Measurements from ENCODE around the gene ADPRHL1.
A peak's percentile ranks its signal among the peaks of the same experiment; 100 is the strongest.

ADPRHL1 gene

DNA sequence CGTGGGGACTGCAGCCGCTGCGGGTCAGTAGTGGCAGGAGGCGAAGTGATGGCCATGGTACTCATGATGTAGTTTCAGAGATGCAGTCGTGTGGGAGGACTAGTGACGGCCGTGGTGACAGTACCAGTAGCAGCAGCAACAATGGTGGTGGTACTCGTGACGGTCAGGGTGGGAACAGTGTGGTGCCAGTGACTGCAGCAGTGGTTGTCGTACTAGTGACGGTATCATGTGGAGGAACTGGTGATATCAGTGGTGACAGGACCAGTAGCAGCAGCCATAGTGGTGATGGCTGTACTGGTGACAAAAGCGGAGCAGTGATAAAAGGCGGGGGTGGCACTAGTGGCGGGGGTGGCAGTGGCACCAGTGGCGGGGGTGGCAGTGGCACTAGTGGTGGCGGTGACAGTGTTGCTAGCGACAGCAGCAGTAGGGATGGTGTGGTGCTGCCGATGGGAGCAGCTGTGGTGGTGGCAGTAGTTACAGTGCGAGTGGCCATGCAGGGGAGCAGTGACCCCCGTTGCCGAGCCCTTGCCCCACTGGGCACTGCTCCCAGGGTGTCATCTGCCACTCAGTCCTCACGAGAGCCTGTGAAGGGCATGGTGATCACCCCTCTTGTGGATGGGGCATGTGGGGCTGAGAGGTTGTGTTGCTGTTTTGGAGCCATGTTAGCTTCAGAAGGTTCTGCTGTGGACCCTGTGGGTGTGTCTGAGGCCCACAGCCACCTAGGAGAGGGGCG lies 22.7 kb downstream of the ADPRHL1 start:
- DNase-seq = no peak

DNA sequence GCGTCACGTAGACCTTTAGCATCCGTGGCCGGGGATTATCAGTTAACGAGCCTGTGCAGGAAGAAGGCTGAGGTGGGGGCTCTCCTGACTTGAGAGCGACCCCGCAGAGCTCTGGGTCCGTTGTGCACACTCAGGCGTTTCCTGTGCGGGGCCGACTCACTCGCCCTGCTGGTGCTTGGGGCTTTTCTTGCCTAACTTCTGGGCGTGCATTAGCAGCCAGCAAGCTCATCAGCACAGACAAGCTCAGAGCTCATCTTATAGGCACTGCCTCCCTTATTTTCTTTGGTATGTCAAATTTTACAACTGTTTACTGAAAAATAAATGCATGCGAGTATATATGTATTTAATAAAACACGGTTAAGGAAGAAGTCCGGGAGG lies 23.7 kb downstream of the ADPRHL1 start:
- DNase-seq = no peak

DNA sequence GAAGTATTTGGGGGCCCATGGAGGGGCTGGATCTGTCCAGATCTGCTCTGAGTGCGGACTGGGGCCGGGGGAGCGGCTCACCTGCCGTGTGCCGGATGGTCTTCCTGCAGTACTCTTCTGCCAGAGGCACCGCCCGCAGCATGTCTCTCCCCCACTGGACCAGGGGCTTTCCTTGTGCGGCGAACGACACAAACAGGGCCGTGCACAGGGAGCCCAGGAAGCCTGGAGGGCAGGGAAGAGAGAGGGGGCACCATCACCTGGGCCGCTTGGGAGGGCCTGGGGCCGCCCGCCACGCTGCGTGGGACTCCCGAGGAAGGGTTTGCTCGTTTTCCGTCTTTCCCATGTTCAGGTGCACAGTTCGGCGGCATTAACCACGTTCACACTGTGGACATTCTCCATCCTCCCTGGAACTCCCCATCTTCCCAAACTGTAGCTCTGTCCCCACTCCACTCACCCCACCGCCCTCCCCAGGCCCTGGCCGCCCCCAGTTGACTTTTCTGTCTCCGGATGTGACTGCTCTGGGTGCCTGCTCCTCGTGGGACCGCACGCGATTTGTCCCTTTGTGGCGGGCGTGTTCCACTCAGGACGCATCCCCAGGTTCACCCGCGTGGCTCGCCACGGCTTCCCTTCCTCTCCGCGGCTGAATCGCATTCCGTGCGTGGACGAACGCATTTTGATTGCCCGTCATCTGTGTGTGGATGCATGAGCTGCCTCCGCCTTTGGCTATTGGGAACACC lies 24.2 kb downstream of the ADPRHL1 start:
- DNase-seq = no peak

DNA sequence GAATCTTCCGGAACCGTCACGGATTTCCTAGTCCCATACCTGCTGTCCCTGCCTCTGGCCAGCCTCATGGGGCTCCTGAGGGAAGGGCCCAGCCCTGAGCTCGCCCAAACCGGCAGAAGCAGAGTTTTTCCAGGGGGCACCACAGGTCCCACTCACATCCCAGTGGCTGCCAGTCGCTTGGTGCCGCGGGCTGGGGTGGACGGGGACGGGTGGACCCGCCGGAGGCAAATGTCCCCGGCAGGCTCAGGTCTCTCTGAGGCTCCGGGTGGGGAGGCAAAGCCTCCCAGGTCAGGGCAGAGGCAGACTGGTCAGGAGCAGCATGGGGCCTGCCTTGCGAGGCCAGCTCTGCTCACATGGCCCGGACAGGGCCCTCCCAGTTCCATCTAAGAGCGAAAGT lies 24.8 kb downstream of the ADPRHL1 start:
- no peak for DNase-seq

DNA sequence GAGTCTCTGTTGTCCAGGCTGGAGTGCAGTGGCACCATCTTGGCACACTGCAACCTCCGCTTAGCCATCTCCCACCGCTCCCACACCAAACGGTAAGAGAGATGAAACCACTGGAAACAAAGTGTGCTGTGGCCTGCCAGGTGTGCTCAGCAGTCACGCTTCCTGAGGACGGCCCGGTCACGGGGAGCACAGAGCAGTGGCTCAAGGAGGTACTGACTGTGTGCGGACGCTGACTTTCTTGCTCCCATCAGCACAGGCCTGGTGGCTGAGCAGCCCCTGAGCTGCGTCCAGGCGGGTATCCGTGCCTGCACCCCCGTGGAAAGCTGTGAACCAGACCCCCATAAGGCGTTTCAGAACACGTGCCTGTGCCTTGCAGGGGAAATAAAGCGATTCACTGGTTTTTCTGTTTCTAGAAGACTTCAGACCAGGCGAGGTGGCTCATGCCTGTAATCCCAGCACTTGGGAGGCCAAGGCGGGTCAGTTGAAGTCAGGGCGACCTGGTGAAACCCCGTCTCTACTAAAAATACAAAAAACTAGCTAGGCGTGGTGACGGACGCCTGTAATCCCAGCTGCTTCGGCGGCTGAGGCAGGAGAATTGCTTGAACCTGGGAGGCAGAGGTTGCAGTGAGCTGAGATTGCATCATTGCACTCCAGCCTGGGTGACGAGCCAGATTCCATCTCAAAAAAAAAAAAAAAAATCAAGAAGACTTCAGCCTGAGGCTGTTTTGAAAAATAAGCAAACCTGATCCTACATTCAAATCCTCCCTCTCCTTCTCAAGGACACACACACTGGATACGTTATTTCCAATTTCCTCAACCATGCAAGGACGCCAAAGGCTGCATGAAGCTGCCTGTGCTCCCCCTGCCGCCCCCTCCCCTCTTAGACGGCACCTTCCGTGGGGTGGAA lies 25.5 kb downstream of the ADPRHL1 start:
- no peak for DNase-seq

DNA sequence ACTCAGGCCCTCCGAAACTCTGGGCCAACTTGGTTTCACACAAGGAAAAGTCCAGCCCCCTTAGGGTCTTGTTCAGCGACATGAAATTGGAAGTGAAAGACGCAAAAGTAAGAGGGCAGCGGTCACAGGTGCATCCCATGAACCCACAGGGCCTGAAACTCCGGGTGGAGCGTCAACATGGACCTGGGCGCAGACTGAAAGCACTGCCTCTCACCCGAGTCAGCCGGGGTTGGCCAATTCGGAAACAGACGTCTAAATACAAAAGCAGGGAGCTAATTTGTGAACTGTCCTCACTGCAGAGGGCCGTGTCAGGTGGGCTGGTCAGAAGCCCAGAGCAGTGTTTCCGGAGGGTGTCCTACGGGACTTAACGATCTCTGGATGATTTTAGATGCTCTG lies 26.7 kb downstream of the ADPRHL1 start:
- DNase-seq = no peak

DNA sequence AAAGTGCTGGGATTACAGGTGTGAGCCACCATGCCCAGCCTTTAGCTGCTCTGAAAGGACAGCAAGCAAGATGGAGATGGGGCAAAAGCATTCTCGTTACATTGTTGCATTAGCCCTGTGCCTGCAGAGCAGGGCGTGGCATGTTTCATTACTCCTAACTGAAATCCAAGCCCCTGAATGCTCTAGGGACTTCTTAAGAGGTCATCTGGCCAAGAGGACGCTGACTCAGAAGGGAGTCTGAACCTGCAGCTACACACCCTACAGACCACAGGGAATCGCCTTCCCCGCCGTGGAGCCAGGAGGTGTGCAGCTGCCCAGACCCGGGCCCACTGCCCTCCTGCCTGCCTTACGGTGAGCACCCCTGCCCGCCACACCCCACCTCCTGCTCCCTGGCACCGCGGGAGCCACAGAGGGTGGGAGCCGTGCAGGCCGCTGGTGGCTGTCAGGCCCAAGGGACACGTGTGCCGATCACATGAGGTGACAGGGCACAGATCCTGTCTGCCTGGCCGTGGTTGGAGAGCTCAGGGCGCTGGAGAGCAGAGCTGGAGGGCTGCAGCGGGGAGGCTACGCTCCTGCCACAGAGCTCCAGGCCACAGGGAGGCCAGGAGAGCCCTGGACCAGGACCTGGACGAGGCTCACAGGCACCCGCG lies 27.2 kb downstream of the ADPRHL1 start:
- DNase-seq = no peak

DNA sequence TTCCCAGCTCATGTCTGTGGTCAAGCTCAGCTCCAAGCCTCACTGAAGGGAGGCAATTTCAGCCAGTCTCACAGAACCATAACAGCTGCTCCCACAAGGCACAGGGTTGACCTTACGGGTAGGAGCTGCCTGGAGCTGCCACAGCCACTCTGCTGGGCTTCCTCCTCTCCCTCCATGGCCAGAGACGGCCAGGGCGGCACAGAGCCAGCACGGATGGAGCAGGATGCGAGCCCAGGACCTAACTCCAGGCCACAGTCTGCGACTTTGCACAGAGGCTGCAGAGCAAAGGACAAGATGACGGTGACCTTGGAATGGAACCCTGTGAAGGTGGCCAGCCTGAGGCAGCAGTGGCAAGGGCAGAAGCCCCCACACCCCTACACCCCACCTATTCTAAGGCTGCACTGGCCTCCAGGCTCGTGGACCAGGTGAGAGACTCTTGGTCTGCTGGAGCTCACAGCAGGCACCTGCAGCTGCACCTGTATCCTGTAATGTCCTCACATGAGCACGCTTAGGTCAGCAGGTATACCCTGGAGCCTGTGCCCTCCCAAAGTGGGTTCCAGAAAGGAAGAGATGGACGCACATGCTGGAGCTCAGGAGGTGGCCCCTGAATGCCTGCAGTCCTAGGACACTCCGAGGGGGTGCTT lies 29.6 kb downstream of the ADPRHL1 start:
- DNase-seq = no peak

DNA sequence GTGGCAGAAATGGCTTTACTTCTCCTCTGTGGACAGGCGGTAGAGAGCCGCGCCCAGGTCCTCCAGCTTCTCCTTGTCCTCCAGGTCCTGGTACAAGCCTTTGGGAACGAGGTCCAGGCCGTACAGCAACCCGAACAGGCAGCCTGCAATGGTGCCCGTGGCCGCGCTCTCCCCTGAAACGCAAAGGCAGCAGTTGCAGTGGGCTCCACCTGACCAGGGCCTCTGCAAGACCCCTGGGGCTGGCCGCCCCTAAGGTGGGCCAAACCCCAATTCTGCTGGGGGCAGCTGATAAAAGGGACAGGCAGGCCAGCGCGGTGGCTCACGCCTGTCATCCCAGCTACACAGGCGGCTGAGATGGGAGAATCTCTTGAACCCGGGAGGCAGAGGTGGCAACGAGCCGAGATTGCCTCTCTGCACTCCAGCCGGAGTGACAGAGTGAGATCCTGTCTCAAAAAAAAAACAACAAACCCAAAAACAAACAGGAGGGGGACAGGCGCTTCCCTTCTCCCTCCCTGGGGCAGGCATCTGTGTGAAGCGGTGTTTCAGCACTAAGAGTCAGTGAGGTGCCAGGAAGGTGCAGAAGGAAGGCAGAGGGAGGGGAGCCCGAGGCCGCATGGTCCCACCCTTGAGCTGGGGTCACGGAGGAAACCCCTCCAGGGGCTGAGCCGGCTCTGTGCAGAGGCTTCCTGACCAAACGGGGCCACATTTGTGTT lies 30.3 kb downstream of the ADPRHL1 start:
- no peak for DNase-seq

DNA sequence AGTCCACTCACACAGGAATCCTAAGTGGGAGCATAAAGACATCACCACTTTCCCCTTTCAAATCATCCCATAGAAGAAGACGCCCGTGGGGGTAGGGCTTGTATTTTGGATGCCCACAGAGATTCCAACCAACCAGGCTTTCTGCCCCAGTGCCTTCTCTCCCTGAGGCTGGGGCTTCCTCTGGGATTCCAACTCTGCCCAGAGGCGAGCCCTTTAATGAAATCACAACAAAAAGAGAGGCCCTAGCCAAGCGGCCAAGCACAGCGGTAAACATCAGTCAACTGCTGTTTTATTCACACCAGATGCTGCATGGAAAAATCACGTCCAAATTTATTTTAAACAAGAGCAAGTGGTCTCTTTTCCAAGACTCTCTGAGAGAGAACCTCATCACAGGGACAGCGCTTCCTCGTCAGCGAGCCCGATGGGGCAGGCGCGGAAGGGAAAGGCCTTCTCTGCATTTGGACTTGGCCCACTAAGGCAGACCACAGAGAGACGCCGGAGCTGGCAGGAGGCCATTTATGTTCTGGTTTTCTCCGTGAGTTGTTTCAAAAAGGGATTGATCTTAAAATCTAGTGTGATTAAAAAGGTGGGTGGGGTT lies 31.5 kb downstream of the ADPRHL1 start:
- no peak for DNase-seq

DNA sequence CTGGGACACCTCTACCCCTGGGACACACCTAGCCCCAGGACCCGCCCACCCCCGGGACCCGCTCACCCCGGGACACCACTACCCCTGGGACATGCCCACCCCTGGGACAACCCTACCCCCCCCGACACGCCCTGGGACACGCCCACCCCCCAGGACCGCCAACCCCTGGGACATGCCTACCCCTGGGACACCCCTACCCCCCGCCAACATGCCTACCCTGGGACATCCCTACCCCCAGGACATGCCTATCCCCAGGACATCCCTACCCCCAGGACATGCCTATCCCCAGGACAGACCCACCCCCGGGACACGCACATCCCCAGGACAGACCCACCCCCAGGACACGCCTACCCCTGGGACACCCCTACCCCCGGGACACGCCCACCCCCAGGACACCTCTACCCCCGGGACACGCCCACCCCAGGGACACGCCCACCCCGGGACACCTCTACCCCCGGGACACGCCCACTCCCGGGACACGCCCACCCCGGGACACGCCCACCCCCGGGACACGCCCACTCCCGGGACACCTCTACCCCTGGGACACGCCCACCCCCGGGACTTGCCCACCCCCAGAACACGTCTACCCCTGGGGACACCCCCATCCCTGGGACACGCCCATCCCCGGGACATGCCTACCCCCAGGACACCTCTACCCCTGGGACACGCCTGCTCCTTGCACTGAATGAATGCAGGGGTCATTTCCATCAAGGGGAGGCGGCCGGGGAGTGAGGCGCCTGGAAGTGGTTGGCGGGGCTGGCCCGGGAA lies 32.3 kb downstream of the ADPRHL1 start:
- peak; percentile 73 for DNase-seq

DNA sequence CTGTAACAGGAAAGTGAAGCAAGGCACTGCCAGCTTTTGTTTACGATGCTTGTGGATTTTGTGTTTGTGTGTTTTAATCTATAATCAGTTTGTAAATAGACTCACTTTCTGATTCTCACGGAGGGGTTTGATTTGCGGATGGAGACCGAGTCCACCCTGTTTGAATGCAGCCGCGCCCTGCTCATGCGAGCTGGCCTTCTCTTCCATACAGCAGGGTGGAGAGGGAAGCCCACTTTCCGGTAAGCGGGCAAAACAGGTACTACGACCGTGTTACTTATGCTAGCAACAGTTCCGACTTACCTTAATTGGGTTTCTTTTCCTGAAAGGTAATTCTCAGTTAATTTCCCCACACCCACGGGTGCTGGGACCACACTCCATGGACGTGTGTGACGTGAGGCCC lies 33.1 kb downstream of the ADPRHL1 start:
- no peak for DNase-seq

DNA sequence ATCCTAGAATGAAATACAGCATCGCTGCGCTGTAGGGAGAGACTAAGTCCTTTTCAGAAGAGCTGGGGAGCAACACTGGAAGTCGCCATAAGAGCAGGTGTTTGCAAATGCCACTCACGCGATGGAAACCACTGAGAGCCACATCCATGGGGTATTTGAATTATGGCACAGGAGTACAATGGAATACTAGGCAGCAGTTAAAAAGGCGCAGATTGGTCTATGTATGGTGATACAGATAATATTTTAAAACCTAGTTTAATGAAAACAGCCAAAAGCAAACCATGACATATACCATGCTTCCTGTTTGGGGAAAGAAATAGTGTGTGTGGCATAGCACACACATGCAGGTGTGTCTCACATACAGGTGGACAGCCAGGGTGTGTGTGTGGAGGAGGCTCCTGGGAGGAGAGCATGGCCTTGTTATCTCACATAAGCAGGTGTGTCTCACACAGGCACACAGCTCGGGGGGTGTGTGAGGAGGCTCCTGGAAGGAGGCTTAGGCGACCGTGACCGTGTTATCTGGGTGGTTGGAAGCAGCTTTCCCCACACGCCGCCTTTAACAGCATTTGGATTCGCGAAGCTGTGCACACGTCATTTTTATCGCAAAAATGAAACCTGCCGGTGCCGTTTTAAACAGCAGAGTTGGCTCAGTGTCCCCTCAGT lies 33.6 kb downstream of the ADPRHL1 start:
- DNase-seq = no peak

DNA sequence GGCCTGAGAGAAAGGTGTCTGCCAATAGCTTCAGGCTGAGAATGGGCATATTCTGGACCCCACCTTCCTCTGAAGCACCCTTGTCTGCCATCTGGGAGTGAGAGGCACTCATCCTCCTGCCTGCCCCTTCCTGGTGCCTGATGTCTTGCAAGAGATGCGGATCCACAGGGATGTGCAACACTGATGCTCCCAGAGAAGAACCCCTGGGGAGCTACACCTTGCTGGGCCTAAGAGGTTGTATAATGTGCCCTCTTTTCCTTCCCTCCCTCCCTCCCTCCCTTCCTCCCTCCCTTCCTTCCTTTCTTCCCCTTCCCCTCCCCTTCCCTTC lies 34.6 kb downstream of the ADPRHL1 start:
- DNase-seq = no peak

DNA sequence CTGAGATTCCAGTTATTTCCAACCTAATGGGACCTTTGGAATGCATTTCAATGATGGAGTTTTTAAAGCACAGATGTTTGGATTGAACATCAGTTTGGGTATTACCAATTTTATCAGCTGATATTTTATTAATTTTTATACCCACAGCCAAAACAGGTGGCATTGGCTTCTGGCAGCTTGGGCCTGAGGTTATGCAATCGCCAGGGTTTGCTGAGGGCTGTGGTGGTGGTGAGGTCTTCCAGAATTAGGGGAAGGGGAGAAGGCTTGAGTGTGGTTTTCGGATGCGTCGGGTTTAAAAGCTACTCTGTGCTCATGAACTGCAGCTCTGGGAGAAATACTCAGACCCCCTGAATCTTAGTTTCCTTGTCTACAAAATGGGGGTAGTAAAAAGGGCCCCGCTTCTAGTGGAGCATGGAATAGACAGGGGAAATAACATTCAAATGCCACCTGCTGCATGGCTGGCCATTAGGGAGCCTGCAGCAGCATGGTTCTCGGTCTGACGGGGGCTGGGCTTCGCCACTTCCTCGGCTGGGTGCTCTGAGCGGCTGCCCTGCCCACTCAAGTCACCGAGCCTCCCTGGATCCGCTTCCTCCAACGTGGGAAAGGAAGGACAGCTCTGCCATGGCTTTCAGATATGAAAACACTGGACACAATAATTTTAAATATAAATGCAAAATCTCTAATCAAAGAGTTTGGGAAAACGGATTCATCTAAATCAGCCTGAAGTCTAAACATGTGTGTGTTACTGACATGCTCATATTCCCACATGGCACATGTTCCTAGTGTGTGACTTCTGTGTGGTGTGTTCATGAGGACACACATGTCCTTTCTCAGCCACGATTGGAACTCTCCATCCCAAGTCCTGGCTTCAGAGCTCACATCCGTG lies 35.2 kb downstream of the ADPRHL1 start:
- no peak for DNase-seq

DNA sequence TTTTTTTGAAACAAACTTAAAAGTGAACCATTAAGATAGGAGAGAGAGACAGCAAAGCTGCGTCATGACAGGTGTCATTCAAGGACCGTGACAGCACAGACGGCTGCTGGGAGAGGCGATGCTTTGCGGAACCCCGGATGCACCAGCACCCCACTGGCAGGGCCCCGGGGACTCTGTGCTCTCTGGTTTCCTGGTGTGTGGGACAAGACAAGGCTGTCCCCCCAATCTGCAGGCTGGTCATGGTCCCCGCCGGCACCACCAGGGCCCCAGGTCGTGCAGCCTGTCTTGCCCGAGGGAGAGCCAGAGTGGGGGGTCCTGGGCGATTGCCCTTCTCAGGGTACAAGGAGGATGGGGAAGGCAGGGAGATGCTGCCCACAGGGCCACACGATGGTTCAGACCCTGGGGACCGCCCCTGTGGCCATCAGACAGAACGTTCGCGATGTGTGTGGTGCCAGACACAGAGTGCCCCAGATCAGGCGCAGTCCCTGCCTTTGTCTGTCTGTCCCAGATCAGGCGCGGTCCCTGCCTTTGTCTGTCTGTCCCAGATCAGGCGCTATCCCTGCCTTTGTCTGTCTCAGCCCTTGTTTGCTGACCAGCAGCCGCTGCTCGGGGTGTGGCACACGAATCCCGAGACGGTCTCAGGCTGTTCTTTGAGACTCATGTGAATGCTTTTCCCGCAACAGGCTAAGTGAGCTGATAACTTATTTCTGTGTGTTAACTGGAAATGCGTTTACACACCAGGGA lies 36.1 kb downstream of the ADPRHL1 start:
- no peak for DNase-seq

DNA sequence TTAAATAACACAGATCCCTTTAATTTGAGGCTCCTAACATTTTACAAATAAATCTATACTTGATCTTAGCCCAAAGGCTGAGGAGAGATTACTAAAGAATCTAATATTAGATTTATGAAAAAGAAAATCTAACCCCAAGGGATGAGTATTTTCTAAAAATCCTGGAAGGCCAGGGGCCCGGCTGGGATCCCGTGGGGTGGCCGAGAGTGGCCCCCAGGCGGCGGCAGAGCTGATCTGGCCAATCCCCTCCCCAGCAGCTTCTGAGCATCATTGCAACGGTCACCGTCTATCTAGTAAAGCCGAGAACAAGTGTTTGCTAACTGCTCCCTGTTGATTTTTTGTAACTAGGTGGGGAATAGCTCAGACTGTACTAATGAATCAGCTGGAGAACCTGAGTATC lies 37.5 kb downstream of the ADPRHL1 start:
- no peak for DNase-seq

DNA sequence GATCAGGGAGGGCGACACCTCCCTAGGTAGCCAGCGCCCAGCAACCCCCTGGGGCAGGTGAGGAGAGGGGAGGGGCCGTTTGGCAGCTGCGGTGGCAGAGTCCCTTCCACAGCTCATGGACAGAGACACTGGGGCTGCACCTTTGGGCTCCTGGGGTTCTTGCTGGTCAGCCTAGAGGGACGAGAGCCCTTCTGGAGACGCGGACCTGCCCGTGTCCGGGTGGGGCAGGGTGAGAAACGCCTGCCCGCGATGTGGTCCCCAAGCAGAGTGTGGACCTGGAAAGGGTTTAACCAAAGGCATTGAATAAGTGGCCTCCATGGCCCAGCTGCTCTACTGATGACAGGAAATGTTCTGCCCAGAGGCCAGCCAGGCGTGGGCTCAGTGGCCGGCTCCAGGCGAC lies 38.3 kb downstream of the ADPRHL1 start:
- no peak for DNase-seq

DNA sequence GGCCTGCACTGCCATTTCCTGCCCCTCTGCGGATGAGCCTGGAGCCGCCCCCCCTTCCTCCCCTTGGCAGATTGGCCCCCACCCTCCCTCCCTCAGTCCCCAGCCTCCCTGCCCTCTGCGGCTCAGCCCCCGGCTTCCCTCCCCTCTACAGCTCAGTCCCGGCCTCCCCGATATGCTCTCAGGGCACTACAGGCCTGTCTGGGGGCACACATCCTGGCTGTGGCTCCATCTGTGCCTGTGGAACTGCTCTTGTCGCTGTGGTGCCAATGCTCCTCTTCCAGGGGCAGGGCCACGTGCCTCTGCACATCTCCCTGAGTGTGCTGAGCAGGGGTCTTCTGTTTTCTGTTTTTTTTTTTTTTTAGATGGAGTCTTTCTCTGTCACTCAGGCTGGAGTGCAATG lies 39.0 kb downstream of the ADPRHL1 start:
- DNase-seq = no peak

All from 8988T (cell line).